Activated naive CD8-positive, alpha-beta T cell treated with anti-CD3 and anti-CD28 coated beads for 36 hours (primary cell): ENCODE results near the gene RNF144A. TPM values are rescaled to one million over a fixed set of nuclear protein-coding genes. Genes with fewer than 3 reads are reported as not detected.

Experiments
- DNase-seq: peaks from one replicate; pipeline ENCODE4 v3.0.0; 2021
- H3K27ac Mint-ChIP-seq: one replicate; pipeline ENCODE4 v1.8.0; 2022; ENCODE audit warnings: mild to moderate bottlenecking, moderate library complexity, mixed read lengths
- H3K27me3 Mint-ChIP-seq: one replicate; pipeline ENCODE4 v1.8.0; 2022; ENCODE audit warnings: mild to moderate bottlenecking, mixed read lengths
- H3K36me3 Mint-ChIP-seq: one replicate; pipeline ENCODE4 v1.8.0; 2021; ENCODE audit warnings: mild to moderate bottlenecking, mixed read lengths
- H3K4me1 Mint-ChIP-seq: one replicate; pipeline ENCODE4 v1.8.0; 2021; ENCODE audit warnings: mixed read lengths
- H3K4me3 Mint-ChIP-seq: one replicate; pipeline ENCODE4 v1.8.0; 2022; ENCODE audit warnings: mild to moderate bottlenecking, moderate library complexity, mixed read lengths
- H3K9me3 Mint-ChIP-seq: one replicate; pipeline ENCODE4 v1.8.0; 2022; ENCODE audit warnings: mixed read lengths
- total RNA-seq, 2 experiments: library from RNA; stranded (reverse); gene quantifications; one replicate each; pipeline ENCODE4 v1.2.3, GENCODE V29; 2021

Gene RNF144A
- total RNA-seq, 2 experiments from 2014 or later = 29.7 to 31.4 TPM

DNA sequence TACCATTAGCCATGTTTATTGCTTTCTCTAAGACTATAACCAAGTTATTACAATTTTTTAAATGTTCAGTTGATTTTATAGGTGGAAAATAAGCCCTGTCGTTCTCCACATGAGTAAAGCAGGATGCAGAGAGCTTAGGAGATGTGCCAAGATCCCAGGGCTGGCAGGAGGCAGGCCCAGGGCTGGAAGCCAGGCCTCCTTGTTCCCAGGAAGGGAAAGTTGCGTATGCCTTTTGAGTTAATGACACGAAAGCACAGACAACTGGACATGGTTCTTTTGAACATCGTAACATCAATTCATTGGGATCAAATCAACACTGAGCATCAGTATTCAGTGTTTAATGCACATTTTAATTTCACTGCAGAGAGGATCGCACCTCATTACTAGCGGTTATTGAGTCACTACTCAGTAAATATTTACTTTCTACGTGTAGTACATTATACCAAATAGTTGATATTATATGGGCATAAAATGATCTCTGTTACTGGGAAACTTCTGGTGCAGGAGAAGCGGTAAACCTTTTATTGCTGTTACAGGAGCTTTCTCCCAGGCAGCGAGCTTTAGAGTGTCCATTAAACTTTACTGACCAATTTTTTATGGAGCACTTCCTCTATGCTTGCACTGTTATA lies 60.0 kb downstream of the RNF144A start:
- Mint-ChIP-seq H3K4me1 (peaks cover 25% of the 10 kb centered on the region), H3K27ac (no peak overlapping the region), H3K27me3 (no peaks in the 10 kb centered on the region), H3K36me3 (peaks cover 65% of the 10 kb centered on the region), H3K9me3 (peaks cover 3% of the 10 kb centered on the region), H3K4me3 (no peak overlapping the region)
- no peak for DNase-seq

DNA sequence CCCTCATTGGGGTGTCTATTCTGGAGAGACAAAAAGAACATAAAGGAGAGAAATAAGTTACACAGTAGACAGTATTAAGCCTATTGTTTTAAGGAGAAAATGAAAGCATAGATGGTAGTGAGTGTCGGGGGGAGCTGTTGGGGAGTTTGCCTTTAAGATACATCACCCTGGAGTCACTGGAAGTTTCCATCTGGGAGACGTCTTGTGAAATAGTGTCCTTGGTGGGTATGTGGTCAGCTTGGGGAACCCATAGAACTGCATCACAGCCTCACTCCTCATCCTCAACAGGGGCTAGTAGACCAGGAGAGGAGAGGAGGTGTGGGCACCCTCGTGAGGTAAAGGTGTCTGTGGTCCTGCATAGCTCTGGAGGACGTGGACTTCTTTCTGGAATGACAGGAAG lies 60.6 kb downstream of the RNF144A start:
- no peaks in the 10 kb centered on the region for H3K27me3 Mint-ChIP-seq
- H3K27ac Mint-ChIP-seq = no peak overlapping the region
- H3K9me3 Mint-ChIP-seq = peaks cover 3% of the 10 kb centered on the region
- H3K4me1 Mint-ChIP-seq = peaks cover 25% of the 10 kb centered on the region
- DNase-seq = no peak
- peaks cover 61% of the 10 kb centered on the region for H3K36me3 Mint-ChIP-seq
- H3K4me3 Mint-ChIP-seq = no peak overlapping the region

DNA sequence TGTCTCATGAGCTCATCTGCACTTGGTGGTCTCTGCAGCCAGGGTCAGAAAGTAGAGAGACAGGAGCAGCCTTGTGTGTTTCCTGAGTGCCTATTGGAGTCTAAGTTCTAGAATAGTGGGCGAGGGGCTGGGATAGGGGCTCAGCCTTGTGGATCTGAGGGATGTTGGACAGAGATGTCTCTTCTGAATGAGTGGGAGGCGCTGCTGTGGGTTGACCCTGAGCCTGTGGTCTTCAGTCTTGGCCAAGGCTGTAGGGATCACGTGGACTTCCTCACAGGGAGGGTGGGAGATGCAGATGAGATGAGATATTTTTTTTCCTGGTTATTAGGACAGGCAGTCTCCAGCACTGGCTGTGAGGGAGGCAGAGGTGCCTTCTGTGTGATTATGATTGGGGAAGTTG lies 61.8 kb downstream of the RNF144A start:
- H3K4me1 Mint-ChIP-seq = peaks cover 27% of the 10 kb centered on the region
- no peak overlapping the region for H3K4me3 Mint-ChIP-seq
- H3K9me3 Mint-ChIP-seq = peaks cover 3% of the 10 kb centered on the region
- no peak for DNase-seq
- H3K36me3 Mint-ChIP-seq = peaks cover 52% of the 10 kb centered on the region
- H3K27ac Mint-ChIP-seq = no peak overlapping the region
- no peaks in the 10 kb centered on the region for H3K27me3 Mint-ChIP-seq

DNA sequence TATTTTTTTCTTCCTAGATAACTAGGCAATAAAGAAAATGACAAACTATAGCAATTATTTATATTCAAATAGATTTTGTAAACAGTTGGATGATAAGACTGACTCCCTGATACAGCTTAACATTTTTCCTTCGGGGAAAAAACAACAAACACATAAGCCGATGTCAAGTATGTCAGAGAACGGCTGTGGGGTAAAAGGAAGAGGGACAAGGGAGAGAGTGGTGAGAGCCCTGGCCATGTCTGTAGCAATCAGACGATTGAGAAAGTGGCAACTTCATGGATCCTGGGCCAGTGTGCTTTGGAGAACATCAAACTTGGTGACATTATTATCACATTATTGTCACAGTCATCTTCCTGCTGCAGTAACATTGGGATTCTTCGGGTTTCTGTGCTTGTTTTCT lies 65.2 kb downstream of the RNF144A start:
- Mint-ChIP-seq H3K4me1 (peaks cover 37% of the 10 kb centered on the region), H3K4me3 (no peak overlapping the region), H3K27ac (no peak overlapping the region), H3K9me3 (peaks cover 3% of the 10 kb centered on the region), H3K27me3 (no peaks in the 10 kb centered on the region), H3K36me3 (peaks cover 45% of the 10 kb centered on the region)
- no peak for DNase-seq

DNA sequence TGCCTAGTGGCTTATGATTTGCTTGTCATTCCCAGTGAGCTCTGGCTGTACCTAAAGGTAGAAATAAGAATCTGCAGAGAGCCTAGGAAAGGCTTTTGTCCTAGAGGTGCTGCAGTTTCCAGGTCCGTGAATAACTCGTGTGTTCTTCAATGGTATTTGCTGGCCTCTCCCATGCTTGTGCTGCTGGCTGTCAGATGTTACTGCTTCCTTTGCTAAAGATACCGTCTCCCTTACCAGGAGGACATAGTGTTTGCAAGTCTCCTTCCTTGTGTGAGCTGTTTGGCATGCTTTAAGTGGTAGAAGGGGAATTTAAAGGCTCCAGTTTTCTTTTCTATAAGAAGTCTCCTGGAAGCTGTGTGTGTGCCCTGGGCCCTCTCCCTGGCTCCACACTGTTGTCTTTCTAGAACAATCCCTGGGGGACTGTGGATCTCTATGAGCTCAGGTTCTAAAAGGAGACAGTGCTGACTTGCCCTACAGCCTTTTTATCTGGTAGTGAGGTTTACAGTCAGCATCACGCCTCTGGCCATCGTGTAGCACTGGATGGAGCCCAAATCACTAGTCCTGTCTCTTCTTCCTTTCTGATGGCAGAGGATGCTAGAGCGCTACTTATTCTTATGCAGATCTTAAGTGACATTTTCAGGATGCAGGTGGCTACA lies 65.8 kb downstream of the RNF144A start:
- Mint-ChIP-seq H3K27ac (no peak overlapping the region), H3K27me3 (no peaks in the 10 kb centered on the region), H3K4me3 (no peak overlapping the region), H3K9me3 (peaks cover 3% of the 10 kb centered on the region), H3K36me3 (peaks cover 39% of the 10 kb centered on the region), H3K4me1 (peaks cover 34% of the 10 kb centered on the region)
- DNase-seq = no peak

DNA sequence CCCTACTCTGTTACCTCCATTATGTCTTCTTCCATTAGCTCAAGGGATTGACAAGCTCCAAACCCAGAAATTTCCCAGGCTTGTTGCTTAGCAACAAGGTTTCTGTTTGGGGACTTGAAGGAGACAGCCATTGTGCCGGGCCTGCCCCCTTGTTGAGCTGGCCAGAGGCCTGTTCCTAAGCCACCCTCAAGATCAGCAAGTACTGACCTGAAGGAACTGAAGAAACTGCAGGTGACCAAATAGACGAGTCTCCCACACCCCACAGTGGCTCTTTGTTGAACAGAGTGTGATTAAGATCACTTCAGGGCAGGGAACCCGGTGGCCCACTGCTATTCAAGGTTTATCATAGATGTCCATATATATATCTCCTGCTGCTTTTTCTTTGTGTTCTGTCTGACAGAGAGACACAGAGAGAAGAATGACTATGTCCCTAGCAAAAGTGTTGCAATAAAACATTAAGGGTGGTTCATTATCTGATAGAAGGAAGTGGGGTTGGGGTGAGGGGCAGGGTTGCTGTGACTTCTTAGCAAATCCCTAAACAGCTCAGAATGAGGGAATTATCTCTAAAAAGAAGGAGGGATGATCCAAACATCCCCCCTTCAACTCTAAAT lies 69.2 kb downstream of the RNF144A start:
- no peak for DNase-seq
- Mint-ChIP-seq H3K4me3 (no peak overlapping the region), H3K4me1 (peaks cover 21% of the 10 kb centered on the region), H3K9me3 (peaks cover 4% of the 10 kb centered on the region), H3K36me3 (peaks cover 32% of the 10 kb centered on the region), H3K27ac (no peak overlapping the region), H3K27me3 (no peaks in the 10 kb centered on the region)

DNA sequence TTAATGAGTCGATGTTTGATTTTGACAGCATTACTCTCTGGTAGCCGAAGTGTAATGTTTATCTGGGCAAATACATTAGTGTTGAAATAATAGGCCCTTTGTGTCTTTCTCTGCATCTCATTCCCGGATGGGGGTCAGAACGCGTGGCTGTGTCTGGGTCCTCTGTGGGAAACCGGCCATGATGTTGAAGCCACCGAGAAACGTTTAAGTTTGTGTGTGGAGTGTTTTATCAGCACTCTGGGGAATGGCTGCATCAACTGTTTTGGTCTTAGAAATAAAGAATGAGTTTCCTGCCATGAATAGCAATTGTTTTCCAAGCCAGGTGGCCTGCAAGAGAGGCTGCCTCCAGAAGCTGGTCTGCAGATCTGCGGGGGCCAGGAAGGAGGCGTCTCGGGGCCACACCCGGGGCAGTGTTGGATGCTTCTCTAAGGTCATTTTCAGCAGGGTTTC lies 69.7 kb downstream of the RNF144A start:
- Mint-ChIP-seq H3K4me1 (peaks cover 21% of the 10 kb centered on the region), H3K9me3 (peaks cover 3% of the 10 kb centered on the region), H3K27me3 (no peaks in the 10 kb centered on the region), H3K4me3 (no peak overlapping the region), H3K27ac (no peak overlapping the region), H3K36me3 (peaks cover 27% of the 10 kb centered on the region)
- no peak for DNase-seq

DNA sequence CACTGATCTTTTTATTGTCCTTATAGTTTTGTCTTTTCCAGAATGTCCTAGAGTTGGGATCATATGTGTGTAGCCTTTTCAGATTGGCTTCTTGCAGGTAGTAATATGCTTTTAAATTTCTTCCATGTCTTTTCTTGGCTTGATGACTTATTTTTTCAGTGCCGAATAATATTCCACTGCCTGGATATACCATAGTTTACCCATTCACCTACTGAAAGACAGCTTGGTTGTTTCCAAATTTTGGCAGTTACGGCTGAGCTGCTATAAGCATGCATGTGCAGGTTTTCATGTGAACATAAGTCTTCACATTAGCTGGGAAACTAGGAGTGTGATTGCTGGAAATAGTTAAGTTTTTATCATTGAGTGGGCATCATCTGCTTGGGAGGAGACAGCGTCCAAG lies 73.7 kb downstream of the RNF144A start:
- H3K36me3 Mint-ChIP-seq = peaks cover 25% of the 10 kb centered on the region
- no peaks in the 10 kb centered on the region for H3K27me3 Mint-ChIP-seq
- H3K4me1 Mint-ChIP-seq = peaks cover 7% of the 10 kb centered on the region
- no peak overlapping the region for H3K4me3 Mint-ChIP-seq
- H3K9me3 Mint-ChIP-seq = peaks cover 3% of the 10 kb centered on the region
- no peak overlapping the region for H3K27ac Mint-ChIP-seq
- DNase-seq = no peak

DNA sequence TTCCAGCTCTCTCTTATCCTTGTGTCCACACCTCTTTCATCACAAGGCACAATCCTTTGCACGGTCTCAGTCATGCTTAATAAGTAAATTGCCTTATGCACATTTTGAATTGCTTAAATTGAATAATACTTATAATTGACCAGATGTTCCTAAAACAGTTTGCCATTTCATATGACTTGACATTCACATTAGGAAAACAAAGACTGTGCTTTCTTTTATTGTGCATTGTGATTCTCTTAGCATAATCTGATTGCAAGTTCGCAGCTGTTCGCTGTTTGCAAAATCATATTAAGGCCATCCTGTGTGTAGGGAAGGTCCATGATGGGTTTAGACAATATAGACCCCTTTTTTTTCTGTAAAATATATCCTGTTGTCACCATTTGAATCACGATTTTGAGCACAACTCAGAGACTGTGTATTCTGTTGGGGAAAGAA lies 75.6 kb downstream of the RNF144A start:
- no peak overlapping the region for H3K27ac Mint-ChIP-seq

DNA sequence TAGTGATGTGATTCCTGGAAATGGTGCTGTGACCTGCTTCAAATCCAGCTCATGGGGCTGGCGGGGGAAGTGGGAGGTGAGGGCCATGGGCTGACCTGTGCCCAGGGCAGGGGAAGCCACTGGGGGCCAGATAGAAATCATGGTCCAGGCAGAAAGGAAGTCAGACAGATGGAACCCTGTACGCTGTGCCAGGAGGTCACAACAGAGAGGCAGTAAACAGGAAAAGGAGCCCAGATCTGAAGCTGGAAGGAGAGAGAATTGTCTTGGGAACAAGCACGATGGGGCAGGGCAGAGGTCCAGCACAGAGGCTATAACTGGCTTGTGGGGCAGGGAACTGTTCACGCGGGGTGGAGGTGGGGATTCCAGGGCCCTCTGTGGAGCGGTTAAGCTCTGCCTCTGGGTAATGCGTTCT lies 76.0 kb downstream of the RNF144A start:
- H3K4me1 Mint-ChIP-seq = no peaks in the 10 kb centered on the region
- peaks cover 26% of the 10 kb centered on the region for H3K36me3 Mint-ChIP-seq
- H3K27ac Mint-ChIP-seq = no peak overlapping the region
- peaks cover 3% of the 10 kb centered on the region for H3K9me3 Mint-ChIP-seq
- H3K4me3 Mint-ChIP-seq = no peak overlapping the region
- DNase-seq = no peak
- H3K27me3 Mint-ChIP-seq = no peaks in the 10 kb centered on the region

More for the DNA sequence above, 75.6 kb downstream of the RNF144A start:
- H3K4me3 Mint-ChIP-seq = no peak overlapping the region
- no peaks in the 10 kb centered on the region for H3K27me3 Mint-ChIP-seq
- no peak for DNase-seq
- peaks cover 27% of the 10 kb centered on the region for H3K36me3 Mint-ChIP-seq
- no peaks in the 10 kb centered on the region for H3K4me1 Mint-ChIP-seq
- peaks cover 3% of the 10 kb centered on the region for H3K9me3 Mint-ChIP-seq

DNA sequence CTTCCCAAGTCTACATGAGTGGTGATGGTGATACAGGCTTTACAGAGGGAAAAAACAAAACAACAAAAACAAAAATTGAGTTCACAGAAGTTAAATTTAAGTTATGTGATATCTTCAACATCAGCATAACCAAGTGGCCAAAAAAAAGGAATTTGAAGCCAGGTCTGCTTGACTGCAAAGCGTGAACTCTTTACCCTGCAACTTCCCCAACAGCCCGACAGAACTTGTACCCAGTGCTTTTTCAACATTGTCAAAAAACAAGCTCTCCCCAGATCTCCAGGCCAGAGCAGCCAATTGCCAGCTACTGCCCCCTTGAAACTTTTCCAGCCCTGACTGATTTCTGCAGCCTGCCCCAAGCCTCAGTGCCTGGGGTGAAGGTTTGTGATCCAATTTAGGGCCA lies 76.7 kb downstream of the RNF144A start:
- DNase-seq = no peak
- Mint-ChIP-seq H3K4me3 (no peak overlapping the region), H3K9me3 (peaks cover 3% of the 10 kb centered on the region), H3K36me3 (peaks cover 22% of the 10 kb centered on the region), H3K27me3 (no peaks in the 10 kb centered on the region), H3K27ac (no peak overlapping the region), H3K4me1 (no peaks in the 10 kb centered on the region)

DNA sequence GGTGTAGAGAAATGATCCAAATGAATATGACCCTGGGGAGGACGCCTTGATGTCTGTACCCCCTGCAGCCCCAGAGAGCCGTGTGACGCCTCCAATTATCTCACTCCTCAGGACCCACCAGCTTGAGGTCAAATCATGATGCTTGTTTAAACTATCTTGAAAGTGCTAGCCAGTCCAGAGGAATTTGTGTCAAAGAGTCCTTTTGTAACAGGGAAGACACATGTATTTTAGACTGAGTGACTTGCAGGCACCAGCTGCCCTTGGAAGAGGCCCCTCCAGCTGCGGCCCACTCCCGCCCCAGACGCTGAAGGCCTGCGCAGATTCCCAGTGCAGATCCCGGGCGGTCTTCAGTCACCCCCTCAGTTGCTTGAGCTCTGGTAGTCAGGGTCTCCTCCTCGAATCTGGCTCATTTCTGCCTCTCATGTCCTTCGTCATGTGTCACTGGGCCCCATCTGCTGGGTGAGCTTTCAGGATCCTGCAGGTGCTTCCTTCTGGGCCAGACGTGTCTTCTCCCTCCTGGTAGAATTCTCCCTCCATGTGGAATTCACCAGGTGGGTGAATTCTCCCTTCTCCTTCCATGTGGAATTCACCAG lies 77.4 kb downstream of the RNF144A start:
- peaks cover 3% of the 10 kb centered on the region for H3K4me1 Mint-ChIP-seq
- H3K36me3 Mint-ChIP-seq = peaks cover 19% of the 10 kb centered on the region
- DNase-seq = no peak
- no peak overlapping the region for H3K4me3 Mint-ChIP-seq
- peaks cover 3% of the 10 kb centered on the region for H3K9me3 Mint-ChIP-seq
- peak overlapping the region; percentile 40 for H3K27ac Mint-ChIP-seq
- no peaks in the 10 kb centered on the region for H3K27me3 Mint-ChIP-seq

DNA sequence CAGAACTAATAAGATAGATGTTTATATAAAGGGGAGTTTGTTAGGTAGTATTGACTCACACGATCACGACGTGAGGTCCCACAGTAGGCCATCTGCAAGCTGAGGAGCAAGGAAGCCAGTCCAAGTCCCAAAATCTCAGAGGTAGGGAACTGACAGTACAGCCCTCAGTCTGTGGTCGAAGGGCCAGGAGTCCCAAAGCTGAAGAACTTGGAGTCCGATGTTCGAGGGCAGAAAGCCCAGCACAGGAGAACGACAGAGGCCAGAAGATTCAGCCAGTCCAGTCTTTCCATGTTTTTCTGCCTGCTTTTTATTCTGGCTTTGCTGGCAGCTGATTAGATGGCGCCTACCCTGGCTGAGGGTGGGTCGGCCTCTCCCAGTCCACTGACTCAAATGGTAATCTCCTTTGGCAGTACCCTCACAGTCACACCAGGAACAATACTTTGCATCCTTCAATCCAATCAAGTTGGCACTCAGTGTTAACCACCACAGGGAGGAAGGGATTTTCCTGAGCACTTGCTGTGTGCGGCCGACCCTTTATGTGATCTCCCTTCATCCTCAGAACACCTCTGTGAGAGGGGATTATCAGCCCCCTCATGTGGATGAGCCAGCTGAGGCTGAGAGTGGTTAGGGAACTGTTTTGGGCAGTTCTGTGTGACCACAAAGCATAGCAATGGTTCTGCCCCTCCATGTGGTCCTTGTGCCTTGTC lies 78.3 kb downstream of the RNF144A start:
- H3K9me3 Mint-ChIP-seq = peaks cover 3% of the 10 kb centered on the region

DNA sequence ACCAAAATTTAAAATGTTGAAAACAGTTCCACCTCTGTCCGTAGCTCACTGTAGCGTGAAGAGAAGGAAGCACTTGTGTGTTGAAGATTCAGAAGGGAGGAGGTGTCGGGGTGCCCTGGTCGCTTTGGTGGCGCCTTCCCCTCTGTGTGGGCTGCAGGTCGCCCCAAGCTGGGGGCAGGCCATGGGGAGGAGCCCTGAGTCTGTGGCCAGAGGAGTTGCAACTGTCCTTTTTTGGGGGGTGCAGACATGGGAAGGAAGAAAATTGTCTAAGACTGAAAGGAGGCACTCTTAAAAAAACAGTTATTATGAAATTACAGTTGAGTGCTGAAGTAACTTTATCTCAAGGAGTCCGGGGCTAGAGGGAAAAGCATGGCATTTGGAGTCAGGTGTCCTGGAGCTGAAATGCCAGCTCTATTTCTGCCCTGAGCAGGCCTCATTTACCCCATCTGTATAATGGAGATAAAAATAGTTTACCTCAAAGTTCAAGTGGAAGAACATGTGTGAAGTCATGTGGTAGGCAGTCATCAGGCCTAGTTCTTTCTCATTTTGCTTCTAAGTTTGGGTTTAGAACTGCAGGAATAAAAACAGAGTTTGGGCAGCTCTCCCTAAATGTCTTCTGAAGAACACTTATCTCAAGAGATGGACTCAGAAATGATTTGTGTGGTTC lies 82.1 kb downstream of the RNF144A start:
- Mint-ChIP-seq H3K4me3 (no peak overlapping the region), H3K27ac (peak overlapping the region; percentile 40), H3K9me3 (no peaks in the 10 kb centered on the region), H3K4me1 (peaks cover 3% of the 10 kb centered on the region), H3K36me3 (peaks cover 9% of the 10 kb centered on the region), H3K27me3 (no peaks in the 10 kb centered on the region)
- DNase-seq = no peak

More for the DNA sequence above, 78.3 kb downstream of the RNF144A start:
- H3K4me3 Mint-ChIP-seq = no peak overlapping the region
- peaks cover 3% of the 10 kb centered on the region for H3K4me1 Mint-ChIP-seq
- H3K27me3 Mint-ChIP-seq = no peaks in the 10 kb centered on the region
- H3K27ac Mint-ChIP-seq = no peak overlapping the region
- no peak for DNase-seq
- H3K36me3 Mint-ChIP-seq = peaks cover 13% of the 10 kb centered on the region
